Measurements from ENCODE around the gene KCNH2. TPM values are rescaled to one million over a fixed set of nuclear protein-coding genes. Genes with fewer than 3 reads are reported as not detected.

KCNH2 gene
- total RNA-seq, 2 donors from 2014 or later = 1.1 to 1.9 TPM

DNA sequence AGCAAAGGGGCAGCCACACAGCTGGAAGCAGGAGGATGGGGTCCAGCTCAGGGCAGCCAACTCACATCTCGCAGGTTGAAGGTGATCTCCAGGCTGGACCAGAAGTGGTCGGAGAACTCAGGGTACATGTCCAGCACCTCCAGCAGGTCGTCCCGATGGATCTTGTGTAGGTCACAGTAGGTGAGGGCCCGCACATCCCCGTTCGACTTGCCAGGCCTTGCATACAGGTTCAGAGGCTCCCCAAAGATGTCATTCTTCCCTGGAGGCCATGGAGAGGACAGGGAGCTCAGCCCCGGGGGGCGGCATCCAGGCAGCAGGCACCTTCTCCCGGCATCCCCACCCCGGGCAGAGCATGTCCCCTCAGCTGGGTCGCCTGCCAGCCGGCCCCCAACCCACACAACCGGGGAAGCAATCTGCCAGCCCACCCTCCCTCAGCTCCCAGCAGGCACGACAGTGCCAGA is 29.3 kb downstream of the KCNH2 start:
- Mint-ChIP-seq H3K4me3 (no peak overlapping the region), H3K9me3 (no peaks in the 10 kb centered on the region)
- DNase-seq = no peak

DNA sequence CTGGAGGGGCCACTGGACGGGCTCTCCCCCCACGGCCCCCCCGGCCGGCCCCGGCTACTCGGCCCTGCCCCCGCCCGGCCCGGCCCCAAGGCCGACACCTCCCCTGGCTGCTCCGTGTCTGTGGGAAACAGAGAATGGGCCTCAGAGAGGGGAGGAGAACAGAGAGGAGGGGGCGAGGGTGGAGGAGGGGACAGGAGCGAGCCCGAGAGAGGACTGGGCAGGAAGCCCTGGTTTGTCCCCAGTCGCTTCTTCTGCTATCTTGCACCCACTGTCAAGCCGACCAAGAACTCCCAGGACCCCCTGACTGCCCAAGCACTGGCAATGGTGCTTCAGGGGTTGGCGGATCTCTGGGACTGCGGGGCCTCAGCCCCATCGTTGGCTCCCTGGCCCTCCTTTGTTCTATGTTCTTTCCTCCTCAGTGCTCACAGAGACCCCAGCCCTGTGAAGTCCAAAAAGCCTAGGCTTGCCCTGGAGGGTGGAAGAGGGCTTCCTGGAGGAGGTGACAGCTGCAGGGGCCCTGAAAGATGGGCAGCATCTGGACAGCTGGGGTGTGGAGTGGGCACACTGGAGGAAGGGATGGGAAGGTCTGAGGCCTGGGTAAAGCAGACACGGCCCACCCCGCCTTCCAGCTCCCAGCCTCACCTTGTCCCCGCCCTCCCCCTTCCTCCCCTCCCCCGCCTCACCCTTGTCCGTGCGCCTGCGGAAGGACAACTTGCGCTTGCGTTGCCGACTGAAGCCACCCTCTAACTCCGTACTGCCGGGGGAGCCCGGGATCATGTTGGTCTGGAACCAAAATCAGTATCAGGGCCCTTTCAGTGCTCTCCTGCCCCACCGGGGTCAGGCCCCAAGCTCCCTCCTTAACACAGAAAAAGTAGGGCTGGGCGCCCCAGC is 30.1 kb downstream of the KCNH2 start:
- TF ChIP-seq, protein P1, sequence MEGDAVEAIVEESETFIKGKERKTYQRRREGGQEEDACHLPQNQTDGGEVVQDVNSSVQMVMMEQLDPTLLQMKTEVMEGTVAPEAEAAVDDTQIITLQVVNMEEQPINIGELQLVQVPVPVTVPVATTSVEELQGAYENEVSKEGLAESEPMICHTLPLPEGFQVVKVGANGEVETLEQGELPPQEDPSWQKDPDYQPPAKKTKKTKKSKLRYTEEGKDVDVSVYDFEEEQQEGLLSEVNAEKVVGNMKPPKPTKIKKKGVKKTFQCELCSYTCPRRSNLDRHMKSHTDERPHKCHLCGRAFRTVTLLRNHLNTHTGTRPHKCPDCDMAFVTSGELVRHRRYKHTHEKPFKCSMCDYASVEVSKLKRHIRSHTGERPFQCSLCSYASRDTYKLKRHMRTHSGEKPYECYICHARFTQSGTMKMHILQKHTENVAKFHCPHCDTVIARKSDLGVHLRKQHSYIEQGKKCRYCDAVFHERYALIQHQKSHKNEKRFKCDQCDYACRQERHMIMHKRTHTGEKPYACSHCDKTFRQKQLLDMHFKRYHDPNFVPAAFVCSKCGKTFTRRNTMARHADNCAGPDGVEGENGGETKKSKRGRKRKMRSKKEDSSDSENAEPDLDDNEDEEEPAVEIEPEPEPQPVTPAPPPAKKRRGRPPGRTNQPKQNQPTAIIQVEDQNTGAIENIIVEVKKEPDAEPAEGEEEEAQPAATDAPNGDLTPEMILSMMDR (conservative IDR thresholded peaks at IDR 0.05) = no peak
- Histone ChIP-seq H3K27ac (ENCODE audit: low read depth, low read length) (no peak overlapping the region), H3K27me3 (ENCODE audit: control insufficient read depth, insufficient read depth, low read length, poor library complexity, severe bottlenecking) (peaks cover 5% of the 10 kb centered on the region), H3K9me3 (ENCODE audit: control insufficient read depth, low read length) (no peaks in the 10 kb centered on the region), H3K9ac (ENCODE audit: extremely low read depth, low read length, poor library complexity, severe bottlenecking) (no peak overlapping the region), H3K36me3 (ENCODE audit: control insufficient read depth, insufficient read depth, low read length) (no peaks in the 10 kb centered on the region), H3K4me1 (ENCODE audit: control insufficient read depth, insufficient read depth, low read length) (no peaks in the 10 kb centered on the region), H3K4me3 (ENCODE audit: low read length) (no peak overlapping the region)
- Mint-ChIP-seq H3K4me3 (no peak overlapping the region), H3K4me1 (peaks cover 8% of the 10 kb centered on the region), H3K9me3 (no peaks in the 10 kb centered on the region), H3K36me3 (ENCODE audit: low read depth) (no peaks in the 10 kb centered on the region), H3K27me3 (ENCODE audit: insufficient read depth) (peaks cover 8% of the 10 kb centered on the region), H3K27ac (no peak overlapping the region)
- WGBS, 2 experiments (ENCODE audit: insufficient coverage in 1 of 2, insufficient read length in 1 of 2) = 38 to 45% methylated on average over 7 to 32 of the region's 34 CpGs
- no peak for DNase-seq

More for the DNA sequence above, 29.3 kb downstream of the KCNH2 start:
- no peaks in the 10 kb centered on the region for H3K9me3 ChIP-seq (ENCODE audit: control insufficient read depth, low read length)
- no peak overlapping the region for H3K4me3 ChIP-seq (ENCODE audit: low read length)
- Mint-ChIP-seq H3K27me3 (ENCODE audit: insufficient read depth) (peaks cover 8% of the 10 kb centered on the region), H3K36me3 (ENCODE audit: low read depth) (no peaks in the 10 kb centered on the region), H3K27ac (no peak overlapping the region), H3K4me1 (peaks cover 8% of the 10 kb centered on the region)
- H3K27me3 ChIP-seq (ENCODE audit: control insufficient read depth, insufficient read depth, low read length, poor library complexity, severe bottlenecking) = peaks cover 5% of the 10 kb centered on the region
- no peaks in the 10 kb centered on the region for H3K4me1 ChIP-seq (ENCODE audit: control insufficient read depth, insufficient read depth, low read length)
- H3K27ac ChIP-seq (ENCODE audit: low read depth, low read length) = no peak overlapping the region
- H3K36me3 ChIP-seq (ENCODE audit: control insufficient read depth, insufficient read depth, low read length) = no peaks in the 10 kb centered on the region
- TF ChIP-seq, protein P1 (conservative IDR thresholded peaks at IDR 0.05) = no peak
- 85 to 93% methylated on average over 7 to 15 of the region's 15 CpGs for WGBS, 2 experiments (ENCODE audit: insufficient coverage in 1 of 2, insufficient read length in 1 of 2)
- H3K9ac ChIP-seq (ENCODE audit: extremely low read depth, low read length, poor library complexity, severe bottlenecking) = no peak overlapping the region

DNA sequence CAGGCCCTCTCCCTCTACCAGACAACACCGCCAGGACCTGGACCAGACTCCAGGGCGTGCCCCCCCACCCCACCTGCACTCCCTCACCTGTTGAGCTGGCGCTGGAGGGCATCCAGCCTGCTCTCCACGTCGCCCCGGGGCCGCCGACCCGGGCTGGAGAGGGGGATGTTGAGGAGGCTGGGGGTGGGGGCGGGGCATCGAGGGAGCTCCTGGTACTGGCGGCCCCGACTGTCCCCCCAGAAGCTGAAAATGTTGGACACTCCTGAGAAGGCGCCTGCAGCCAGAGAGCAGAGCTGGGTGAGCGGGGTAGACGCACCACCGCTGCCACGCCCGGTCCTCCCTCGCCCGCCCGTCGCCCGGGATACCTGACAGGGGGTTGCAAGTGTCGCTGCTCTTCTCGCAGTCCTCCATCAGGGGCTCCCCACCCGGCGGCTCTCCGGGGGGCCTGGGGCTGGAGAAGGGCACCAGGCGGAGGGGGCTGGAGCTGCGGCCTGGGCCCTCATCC is 30.8 kb downstream of the KCNH2 start:
- Histone ChIP-seq H3K9ac (ENCODE audit: extremely low read depth, low read length, poor library complexity, severe bottlenecking) (no peak overlapping the region), H3K27ac (ENCODE audit: low read depth, low read length) (no peak overlapping the region), H3K9me3 (ENCODE audit: control insufficient read depth, low read length) (no peaks in the 10 kb centered on the region), H3K27me3 (ENCODE audit: control insufficient read depth, insufficient read depth, low read length, poor library complexity, severe bottlenecking) (peaks cover 5% of the 10 kb centered on the region), H3K36me3 (ENCODE audit: control insufficient read depth, insufficient read depth, low read length) (no peaks in the 10 kb centered on the region), H3K4me1 (ENCODE audit: control insufficient read depth, insufficient read depth, low read length) (no peaks in the 10 kb centered on the region), H3K4me3 (ENCODE audit: low read length) (no peak overlapping the region)
- TF ChIP-seq, protein P1 (conservative IDR thresholded peaks at IDR 0.05) = no peak
- DNase-seq = no peak
- H3K27ac Mint-ChIP-seq = no peak overlapping the region
- H3K27me3 Mint-ChIP-seq (ENCODE audit: insufficient read depth) = peaks cover 8% of the 10 kb centered on the region
- H3K4me3 Mint-ChIP-seq = no peak overlapping the region
- H3K36me3 Mint-ChIP-seq (ENCODE audit: low read depth) = no peaks in the 10 kb centered on the region
- H3K4me1 Mint-ChIP-seq = peaks cover 8% of the 10 kb centered on the region
- WGBS, 2 experiments (ENCODE audit: insufficient coverage in 1 of 2, insufficient read length in 1 of 2) = 45 to 52% methylated on average over 11 to 31 of the region's 31 CpGs
- no peaks in the 10 kb centered on the region for H3K9me3 Mint-ChIP-seq

Measured in endodermal cell (in vitro differentiated cells).